ENCODE results near the gene ECM2. TPM values are rescaled to one million over a fixed set of nuclear protein-coding genes. Genes with fewer than 3 reads are reported as not detected.

ECM2 gene
- total and polyA plus RNA-seq, 2 of the 8 experiments (the other 6 are each of a cell fraction or from before 2014, with no cell fraction given) = not detected

GRCh38 chr9:92530893-92531292 is 4.9 kb downstream of the ECM2 start (continued):
- TF ChIP-seq ATF2 (IDR thresholded peaks at IDR 0.05; ENCODE audit: low read length) (no peak), JUN (IDR thresholded peaks at IDR 0.05; ENCODE audit: low read depth, low read length) (no peak), PHF8 (conservative IDR thresholded peaks at IDR 0.05; ENCODE audit: low read depth, low read length) (no peak), BCL11A (IDR thresholded peaks at IDR 0.05; ENCODE audit: low read depth in 2 of 2, low read length in 2 of 2) (no peak), SIN3A (conservative IDR thresholded peaks at IDR 0.05 in 1 of 2, IDR thresholded peaks at IDR 0.05 in 1 of 2; ENCODE audit: low read depth in 1 of 2, low read length in 2 of 2) (no peak), SP4 (IDR thresholded peaks at IDR 0.05; ENCODE audit: low read length) (no peak)
